GM12878 (cell line): ENCODE data around the gene RTL3. TPM values are rescaled to one million over a fixed set of nuclear protein-coding genes. Genes with fewer than 3 reads are reported as not detected.

Experiments
- ATAC-seq: fragments of 200-7000 bp; cut with Tn5 transposase; 3 replicates; pipeline ENCODE4 v1.9.1; 2020; ENCODE audit warnings: mild to moderate bottlenecking, moderate library complexity
- BruUV-seq: library from RNA; stranded (reverse); fragments of 400-500 nt; replicated peaks from 2 replicates; lab custom pipeline; 2021; lab: Mats Ljungman, UMichigan
- CTCF ChIA-PET: fragments of 300-600 bp; sonication (Branson Sonifier 250); formaldehyde crosslinking; extraction: SDS; loops from one replicate; lab custom pipeline; 2021; ENCODE audit warnings: inconsistent platforms; lab: Yijun Ruan, JAX
- POLR2A ChIA-PET: fragments of 350-600 bp; formaldehyde crosslinking; extraction: SDS; loops from one replicate; lab custom pipeline; 2021; ENCODE audit warnings: inconsistent platforms; lab: Charles Lee
- RAD21 ChIA-PET: fragments of 300-600 bp; sonication (Branson Sonifier 250); formaldehyde crosslinking; loops from one replicate; lab custom pipeline; 2023; ENCODE audit warnings: antibody characterized with exemption; ENCODE audit not compliant: unreplicated experiment; lab: Charles Lee
- SMC1A ChIA-PET: fragments of 300-600 bp; sonication (Branson Sonifier 250); formaldehyde crosslinking; loops from one replicate; lab custom pipeline; 2023; ENCODE audit not compliant: unreplicated experiment, uncharacterized antibody; lab: Charles Lee
- DNase-seq: peaks from one replicate; pipeline ENCODE4 v3.0.0-alpha.2; 2011; ENCODE audit warnings: low read depth, low spot score
- FAIRE-seq: peaks from 3 replicates; lab custom pipeline; 2011; peaks lifted over from hg19 to GRCh38; lab: Jason Lieb, UNC
- H2AFZ ChIP-seq: 2 replicates; pipeline ENCODE4 v1.6.0; 2011; ENCODE audit warnings: low read depth, low read length, control low read depth; ENCODE audit not compliant: control insufficient read depth
- H3K27ac ChIP-seq: 2 replicates; pipeline ENCODE4 v1.5.1; 2011; ENCODE audit warnings: control low read depth; ENCODE audit not compliant: control insufficient read depth, insufficient read depth
- H3K27me3 ChIP-seq, 2 experiments: replicated peaks in 1 of 2; 2 replicates each; pipeline versions ENCODE4 v1.6.0 to v1.6.1; 2011; ENCODE audit warnings: low read length in 1 of 2; ENCODE audit not compliant: control insufficient read depth in 2 of 2, insufficient read depth in 2 of 2
- H3K36me3 ChIP-seq, 2 experiments: 2 replicates each; pipeline ENCODE4 v1.5.1; 2011; ENCODE audit warnings: low read length in 1 of 2; ENCODE audit not compliant: control insufficient read depth in 2 of 2, insufficient read depth in 2 of 2
- H3K4me1 ChIP-seq: 2 replicates; pipeline ENCODE4 v1.6.1; 2011; ENCODE audit warnings: mild to moderate bottlenecking, low read length, moderate library complexity, mixed read lengths; ENCODE audit not compliant: control insufficient read depth, insufficient read depth
- H3K4me2 ChIP-seq: 2 replicates; pipeline ENCODE4 v1.6.0; 2011; ENCODE audit warnings: control low read depth; ENCODE audit not compliant: control insufficient read depth, insufficient read depth
- H3K4me3 ChIP-seq: fragments of 200-600 bp; sonication (generic); 2 replicates; pipeline ENCODE4 v1.5.1; 2016
- H3K79me2 ChIP-seq: 2 replicates; pipeline ENCODE4 v1.6.0; 2011; ENCODE audit warnings: low read length; ENCODE audit not compliant: control insufficient read depth, insufficient read depth
- H3K9ac ChIP-seq: 2 replicates; pipeline ENCODE4 v1.8.0; 2011; ENCODE audit warnings: low read length, control low read depth, mixed read lengths; ENCODE audit not compliant: control insufficient read depth, insufficient read depth
- H3K9me3 ChIP-seq: replicated peaks from 3 replicates; pipeline ENCODE4 v1.5.1; 2011; ENCODE audit warnings: mild to moderate bottlenecking, low read length; ENCODE audit not compliant: control insufficient read depth, insufficient read depth
- H4K20me1 ChIP-seq: 2 replicates; pipeline ENCODE4 v1.6.0; 2011; ENCODE audit not compliant: control insufficient read depth, insufficient read depth
- CBX5 ChIP-seq: sonication (generic); IDR thresholded peaks from 2 replicates; pipeline ENCODE4 v1.6.1; 2016; ENCODE audit warnings: low read depth, moderate library complexity, mild to moderate bottlenecking, inconsistent platforms
- RBBP5 ChIP-seq: fragments of 200-600 bp; sonication (generic); conservative IDR thresholded peaks from 2 replicates; pipeline ENCODE4 v1.6.1; 2016
- RUNX3 ChIP-seq: IDR thresholded peaks from 2 replicates; pipeline ENCODE4 v1.6.1; 2012; ENCODE audit warnings: low read length, inconsistent platforms
- TCF3 ChIP-seq: IDR thresholded peaks from 2 replicates; pipeline ENCODE4 v1.6.1; 2012; ENCODE audit warnings: low read depth, mild to moderate bottlenecking, low read length, borderline replicate concordance; ENCODE audit not compliant: insufficient read depth
- WGBS: methylation state at CpG from one replicate; pipeline ENCODE4 v1.1.6; 2016; ENCODE audit warnings: low lambda C conversion rate; ENCODE audit not compliant: insufficient replicate concordance, insufficient coverage; ENCODE audit errors: missing lambda C conversion rate; 5-methylcytosine and 5-hydroxymethylcytosine counted together
- in situ Hi-C: fragments of 300-500 bp; cut with MboI; formaldehyde crosslinking; loops from 9 replicates; pipeline ENCODE4 v1.14.3; 2018; ENCODE audit warnings: mixed read lengths
- intact Hi-C: fragments of 100-400 bp; cut with micrococcal nuclease; formaldehyde crosslinking; loops from one replicate; pipeline ENCODE4 v1.14.2; 2022; ENCODE audit not compliant: unreplicated experiment
- polyA plus RNA-seq, 11 experiments: library from polyadenylated mRNA; depleted of rRNA in 4 of 11; unstranded in 6 of 11; stranded (reverse) in 5 of 11; fragments of >200 nt; fragmentation: Nextera tagmentation in 4 of 11; fragmentation: Illumina TruSeq in 1 of 11; extraction: Ambion mirVana in 4 of 11; extraction: Trizol in 1 of 11; gene quantifications; 1 replicate in 1 of 11; 2 replicates in 10 of 11; pipeline versions ENCODE4 v1.2.1 to v1.2.3, GENCODE V29; 2011 to 2016; ENCODE audit warnings: inconsistent platforms in 2 of 11, missing spikeins in 2 of 11, low read depth in 1 of 11
- total RNA-seq, 4 experiments: library from RNA; depleted of rRNA in 3 of 4; stranded (reverse); fragments of >200 nt in 3 of 4; fragmentation: Illumina TruSeq in 1 of 4; extraction: Trizol in 1 of 4; gene quantifications; 2 replicates each; pipeline versions ENCODE4 v1.2.1 to v1.2.3, GENCODE V29; 2013 to 2021

RTL3 gene
- total and polyA plus RNA-seq, 10 of the 15 experiments (the other 5 are each of a cell fraction or from before 2014, with no cell fraction given): 0.09 to 1.5 (median 0.27) TPM; not detected in 1

DNA sequence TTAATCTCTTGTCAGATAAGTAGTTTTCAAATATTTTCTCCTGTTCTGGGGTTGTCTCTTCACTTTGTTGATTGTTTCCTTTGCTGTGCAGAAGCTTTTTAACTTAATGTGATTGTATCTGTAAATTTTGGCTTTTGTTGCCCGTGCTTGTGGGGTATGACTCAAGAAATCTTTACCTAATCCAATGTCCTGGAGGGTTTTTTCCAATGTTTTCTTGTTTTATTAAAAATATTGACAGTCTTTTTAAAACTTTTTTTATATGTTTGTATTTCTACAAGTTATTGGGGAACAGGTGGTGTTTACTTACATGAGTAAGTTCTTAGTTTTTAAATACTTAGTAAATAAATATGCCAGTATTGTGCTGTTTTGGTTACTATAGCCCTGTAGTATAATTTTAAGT is 44.9 kb downstream of the RTL3 start:
- RAD21 ChIA-PET: no interaction called here
- no peak overlapping the region for H3K4me3 ChIP-seq
- SMC1A ChIA-PET: no interaction called here
- FAIRE-seq: no peak
- in situ Hi-C loops: no loop called here
- no peak overlapping the region for H3K27ac ChIP-seq
- H3K4me2 ChIP-seq: no peak overlapping the region
- H3K36me3 ChIP-seq: no peaks in the 10 kb centered on the region
- CTCF ChIA-PET: no interaction called here
- POLR2A ChIA-PET: no interaction called here
- intact Hi-C loops: no loop called here
- BruUV-seq: no TSS peak
- H2AFZ ChIP-seq: no peak overlapping the region
- no peaks in the 10 kb centered on the region for H3K9me3 ChIP-seq
- H3K27me3 ChIP-seq: no peaks in the 10 kb centered on the region
- TF ChIP-seq CBX5: no peak
- no peak for TF ChIP-seq TCF3
- TF ChIP-seq RBBP5: no peak
- TF ChIP-seq RUNX3: no peak
- H4K20me1 ChIP-seq: no peaks in the 10 kb centered on the region
- no peak for ATAC-seq
- H3K9ac ChIP-seq: no peak overlapping the region
- no peaks in the 10 kb centered on the region for H3K4me1 ChIP-seq
- H3K79me2 ChIP-seq: no peaks in the 10 kb centered on the region
- DNase-seq: no peak
- 0% methylated on average over 1 of the region's 1 CpG for WGBS

Other genes starting within 250 kb of the RTL3 start
- 0.05 TPM in 1 of 2 replicates, not detected in the other for gene LPAR4, start 88.4 kb upstream of the RTL3 start, total RNA-seq (2014; rRNA removed)
- not detected in 2 replicates for gene LPAR4, start 88.4 kb upstream of the RTL3 start, total RNA-seq (2014; rRNA removed; fragmentation: Illumina TruSeq; extraction: Trizol)
- not detected in 2 replicates for gene LPAR4, start 88.4 kb upstream of the RTL3 start, total RNA-seq (2021)
- gene LPAR4, start 88.4 kb upstream of the RTL3 start, polyA plus RNA-seq (2011; rRNA removed): 0.10 and 0.26 TPM in 2 replicates
- 0.06 and 0.29 TPM in 2 replicates for gene LPAR4, start 88.4 kb upstream of the RTL3 start, polyA plus RNA-seq (2014; fragmentation: Illumina TruSeq; extraction: Trizol)
- gene LPAR4, start 88.4 kb upstream of the RTL3 start, polyA plus RNA-seq (2014; fragmentation: Nextera tagmentation; extraction: Ambion mirVana): under 1 TPM in 1 of 2 experiments, not detected in 1; 0.05 TPM
- gene LPAR4, start 88.4 kb upstream of the RTL3 start, polyA plus RNA-seq (2014; rRNA removed): not detected in 2 replicates
- gene LPAR4, start 88.4 kb upstream of the RTL3 start, polyA plus RNA-seq (2016; fragmentation: Nextera tagmentation; extraction: Ambion mirVana): not detected